K562 (cell line): ENCODE measurements around the gene ADK. TPM values are rescaled to one million over a fixed set of nuclear protein-coding genes. Genes with fewer than 3 reads are reported as not detected.

Experiments
- BRD4 ChIP-seq: fragments of 200-600 bp; sonication (generic); IDR thresholded peaks from 2 replicates; pipeline ENCODE4 v1.6.1; 2017; ENCODE audit warnings: inconsistent platforms
- IRF2 ChIP-seq: sonication (generic); formaldehyde crosslinking; IDR thresholded peaks from 2 replicates; pipeline ENCODE4 v1.8.1; 2022; ENCODE audit warnings: mild to moderate bottlenecking, missing genetic modification reagents
- MIER1 ChIP-seq: fragments of 450-650 bp; IDR thresholded peaks from 2 replicates; pipeline ENCODE4 v1.6.1; 2016; ENCODE audit warnings: antibody characterized with exemption, mild to moderate bottlenecking, low read depth
- STAT5A ChIP-seq: IDR thresholded peaks from 2 replicates; pipeline ENCODE4 v1.6.1; 2012; ENCODE audit warnings: low read length, inconsistent platforms, borderline replicate concordance
- TEAD2 ChIP-seq: fragments of 450-650 bp; IDR thresholded peaks from 2 replicates; pipeline ENCODE4 v1.6.1; 2016; ENCODE audit warnings: missing genetic modification characterization, control low read depth, missing compliant biosample characterization
- ZNF431 ChIP-seq: sonication (generic); formaldehyde crosslinking; IDR thresholded peaks from 2 replicates; pipeline ENCODE4 v1.8.0; 2022; ENCODE audit warnings: mild to moderate bottlenecking, missing genetic modification reagents
- polyA plus RNA-seq, 8 experiments: library from polyadenylated mRNA; depleted of rRNA in 4 of 8; stranded (reverse) in 5 of 8; unstranded in 3 of 8; fragments of >200 nt; fragmentation: Nextera tagmentation in 2 of 8; fragmentation: Illumina TruSeq in 1 of 8; extraction: Ambion mirVana in 2 of 8; extraction: Trizol in 1 of 8; gene quantifications; 2 replicates each; pipeline versions ENCODE4 v1.2.1 to v1.2.3, GENCODE V29; 2011 to 2014; ENCODE audit warnings: inconsistent platforms in 1 of 8, missing spikeins in 1 of 8
- total RNA-seq, 7 experiments: library from RNA; depleted of rRNA in 6 of 7; stranded (reverse); fragments of >200 nt in 6 of 7; fragmentation: Illumina TruSeq in 2 of 7; extraction: Trizol in 2 of 7; gene quantifications; 2 replicates each; pipeline versions ENCODE4 v1.2.1 to v1.2.3, GENCODE V29; 2011 to 2021; ENCODE audit warnings: low replicate concordance in 1 of 7
- TF ChIP-seq, protein P1 (sequence below): fragments of 450-650 bp; IDR thresholded peaks from 2 replicates; pipeline ENCODE4 v1.7.0; 2016; ENCODE audit warnings: borderline replicate concordance
- TF ChIP-seq, protein P2 (sequence below), 2 experiments: fragments of 450-650 bp; formaldehyde crosslinking in 1 of 2; IDR thresholded peaks; 2 replicates each; pipeline versions ENCODE4 v1.4.0 to v1.6.1; 2014 to 2020; ENCODE audit warnings: mild to moderate bottlenecking in 2 of 2, borderline replicate concordance in 1 of 2, low read depth in 1 of 2
- TF ChIP-seq, protein P3 (sequence below): sonication (generic); formaldehyde crosslinking; IDR thresholded peaks from 2 replicates; pipeline ENCODE4 v1.8.0; 2022; ENCODE audit warnings: mild to moderate bottlenecking, missing genetic modification reagents

Gene ADK
- total and polyA plus RNA-seq, 9 of the 15 experiments (the other 6 are each of a cell fraction or from before 2014, with no cell fraction given) = 54.2 to 97.8 (median 73.6) TPM

DNA sequence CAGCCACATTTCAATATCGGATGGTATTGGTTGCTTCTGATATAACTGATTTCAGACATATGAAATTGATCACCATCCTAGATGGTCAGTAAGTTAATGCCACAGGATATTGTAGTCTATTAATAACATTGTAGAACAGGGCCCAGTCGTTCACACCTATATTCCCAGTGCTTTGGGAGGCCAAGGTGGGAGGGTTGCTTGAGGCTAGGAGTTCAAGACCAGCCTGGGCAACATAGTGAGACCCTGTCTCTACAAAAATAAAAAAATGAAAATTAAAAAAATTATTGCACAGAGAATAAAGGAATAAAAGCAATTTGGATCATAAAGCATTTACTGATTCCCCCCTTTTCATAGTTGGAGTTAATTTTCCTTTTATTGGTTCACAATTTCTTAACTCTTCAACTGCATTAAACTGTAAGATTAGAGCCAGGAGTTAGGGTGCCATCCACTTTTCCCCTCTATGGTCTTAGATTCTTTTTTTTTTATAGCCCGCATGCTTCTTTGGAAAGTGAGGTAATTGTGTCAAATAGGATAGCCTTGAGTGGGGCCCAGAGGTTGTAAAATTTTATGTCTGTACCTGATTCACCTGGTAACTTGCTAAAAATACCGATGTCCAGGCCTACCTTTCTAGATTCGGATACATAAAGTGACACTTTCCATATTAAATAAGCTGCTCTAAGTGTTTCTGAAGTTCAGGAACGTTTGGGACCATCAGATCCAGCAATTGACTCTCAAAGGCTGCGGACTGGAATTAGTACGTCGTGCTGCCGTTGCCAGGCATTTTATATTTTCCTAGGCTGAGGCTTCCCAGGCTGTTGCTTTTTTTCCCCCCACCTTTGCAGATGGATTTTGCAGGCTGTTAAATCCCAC is 24.7 kb downstream of the ADK start (continued):
- TF ChIP-seq, protein P1, sequence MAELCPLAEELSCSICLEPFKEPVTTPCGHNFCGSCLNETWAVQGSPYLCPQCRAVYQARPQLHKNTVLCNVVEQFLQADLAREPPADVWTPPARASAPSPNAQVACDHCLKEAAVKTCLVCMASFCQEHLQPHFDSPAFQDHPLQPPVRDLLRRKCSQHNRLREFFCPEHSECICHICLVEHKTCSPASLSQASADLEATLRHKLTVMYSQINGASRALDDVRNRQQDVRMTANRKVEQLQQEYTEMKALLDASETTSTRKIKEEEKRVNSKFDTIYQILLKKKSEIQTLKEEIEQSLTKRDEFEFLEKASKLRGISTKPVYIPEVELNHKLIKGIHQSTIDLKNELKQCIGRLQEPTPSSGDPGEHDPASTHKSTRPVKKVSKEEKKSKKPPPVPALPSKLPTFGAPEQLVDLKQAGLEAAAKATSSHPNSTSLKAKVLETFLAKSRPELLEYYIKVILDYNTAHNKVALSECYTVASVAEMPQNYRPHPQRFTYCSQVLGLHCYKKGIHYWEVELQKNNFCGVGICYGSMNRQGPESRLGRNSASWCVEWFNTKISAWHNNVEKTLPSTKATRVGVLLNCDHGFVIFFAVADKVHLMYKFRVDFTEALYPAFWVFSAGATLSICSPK = 0 out of 2 replicates have a peak, but pooled peaks have one; percentile 33
- TF ChIP-seq BRD4 (peak; percentile 20; the same call in 1 of the 2 replicates), ZNF431 (CRISPR knock-in tag) (no peak), MIER1 (peak; percentile 54), IRF2 (no peak), TEAD2 (tag) (peak; percentile 81), STAT5A (0 out of 2 replicates have a peak, but pooled peaks have one; percentile 10)
- TF ChIP-seq, protein P2, sequence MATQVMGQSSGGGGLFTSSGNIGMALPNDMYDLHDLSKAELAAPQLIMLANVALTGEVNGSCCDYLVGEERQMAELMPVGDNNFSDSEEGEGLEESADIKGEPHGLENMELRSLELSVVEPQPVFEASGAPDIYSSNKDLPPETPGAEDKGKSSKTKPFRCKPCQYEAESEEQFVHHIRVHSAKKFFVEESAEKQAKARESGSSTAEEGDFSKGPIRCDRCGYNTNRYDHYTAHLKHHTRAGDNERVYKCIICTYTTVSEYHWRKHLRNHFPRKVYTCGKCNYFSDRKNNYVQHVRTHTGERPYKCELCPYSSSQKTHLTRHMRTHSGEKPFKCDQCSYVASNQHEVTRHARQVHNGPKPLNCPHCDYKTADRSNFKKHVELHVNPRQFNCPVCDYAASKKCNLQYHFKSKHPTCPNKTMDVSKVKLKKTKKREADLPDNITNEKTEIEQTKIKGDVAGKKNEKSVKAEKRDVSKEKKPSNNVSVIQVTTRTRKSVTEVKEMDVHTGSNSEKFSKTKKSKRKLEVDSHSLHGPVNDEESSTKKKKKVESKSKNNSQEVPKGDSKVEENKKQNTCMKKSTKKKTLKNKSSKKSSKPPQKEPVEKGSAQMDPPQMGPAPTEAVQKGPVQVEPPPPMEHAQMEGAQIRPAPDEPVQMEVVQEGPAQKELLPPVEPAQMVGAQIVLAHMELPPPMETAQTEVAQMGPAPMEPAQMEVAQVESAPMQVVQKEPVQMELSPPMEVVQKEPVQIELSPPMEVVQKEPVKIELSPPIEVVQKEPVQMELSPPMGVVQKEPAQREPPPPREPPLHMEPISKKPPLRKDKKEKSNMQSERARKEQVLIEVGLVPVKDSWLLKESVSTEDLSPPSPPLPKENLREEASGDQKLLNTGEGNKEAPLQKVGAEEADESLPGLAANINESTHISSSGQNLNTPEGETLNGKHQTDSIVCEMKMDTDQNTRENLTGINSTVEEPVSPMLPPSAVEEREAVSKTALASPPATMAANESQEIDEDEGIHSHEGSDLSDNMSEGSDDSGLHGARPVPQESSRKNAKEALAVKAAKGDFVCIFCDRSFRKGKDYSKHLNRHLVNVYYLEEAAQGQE (IDR thresholded peaks at IDR 0.05; ENCODE audit: borderline replicate concordance) = no peak
- TF ChIP-seq, protein P2 (CRISPR knock-in tag; IDR thresholded peaks at IDR 0.05; ENCODE audit: low read depth) = no peak
- TF ChIP-seq, protein P3, sequence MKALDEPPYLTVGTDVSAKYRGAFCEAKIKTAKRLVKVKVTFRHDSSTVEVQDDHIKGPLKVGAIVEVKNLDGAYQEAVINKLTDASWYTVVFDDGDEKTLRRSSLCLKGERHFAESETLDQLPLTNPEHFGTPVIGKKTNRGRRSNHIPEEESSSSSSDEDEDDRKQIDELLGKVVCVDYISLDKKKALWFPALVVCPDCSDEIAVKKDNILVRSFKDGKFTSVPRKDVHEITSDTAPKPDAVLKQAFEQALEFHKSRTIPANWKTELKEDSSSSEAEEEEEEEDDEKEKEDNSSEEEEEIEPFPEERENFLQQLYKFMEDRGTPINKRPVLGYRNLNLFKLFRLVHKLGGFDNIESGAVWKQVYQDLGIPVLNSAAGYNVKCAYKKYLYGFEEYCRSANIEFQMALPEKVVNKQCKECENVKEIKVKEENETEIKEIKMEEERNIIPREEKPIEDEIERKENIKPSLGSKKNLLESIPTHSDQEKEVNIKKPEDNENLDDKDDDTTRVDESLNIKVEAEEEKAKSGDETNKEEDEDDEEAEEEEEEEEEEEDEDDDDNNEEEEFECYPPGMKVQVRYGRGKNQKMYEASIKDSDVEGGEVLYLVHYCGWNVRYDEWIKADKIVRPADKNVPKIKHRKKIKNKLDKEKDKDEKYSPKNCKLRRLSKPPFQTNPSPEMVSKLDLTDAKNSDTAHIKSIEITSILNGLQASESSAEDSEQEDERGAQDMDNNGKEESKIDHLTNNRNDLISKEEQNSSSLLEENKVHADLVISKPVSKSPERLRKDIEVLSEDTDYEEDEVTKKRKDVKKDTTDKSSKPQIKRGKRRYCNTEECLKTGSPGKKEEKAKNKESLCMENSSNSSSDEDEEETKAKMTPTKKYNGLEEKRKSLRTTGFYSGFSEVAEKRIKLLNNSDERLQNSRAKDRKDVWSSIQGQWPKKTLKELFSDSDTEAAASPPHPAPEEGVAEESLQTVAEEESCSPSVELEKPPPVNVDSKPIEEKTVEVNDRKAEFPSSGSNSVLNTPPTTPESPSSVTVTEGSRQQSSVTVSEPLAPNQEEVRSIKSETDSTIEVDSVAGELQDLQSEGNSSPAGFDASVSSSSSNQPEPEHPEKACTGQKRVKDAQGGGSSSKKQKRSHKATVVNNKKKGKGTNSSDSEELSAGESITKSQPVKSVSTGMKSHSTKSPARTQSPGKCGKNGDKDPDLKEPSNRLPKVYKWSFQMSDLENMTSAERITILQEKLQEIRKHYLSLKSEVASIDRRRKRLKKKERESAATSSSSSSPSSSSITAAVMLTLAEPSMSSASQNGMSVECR (CRISPR knock-in tag) = no peak
